ENCODE results near the gene GCFC2.

The GCFC2 gene

DNA sequence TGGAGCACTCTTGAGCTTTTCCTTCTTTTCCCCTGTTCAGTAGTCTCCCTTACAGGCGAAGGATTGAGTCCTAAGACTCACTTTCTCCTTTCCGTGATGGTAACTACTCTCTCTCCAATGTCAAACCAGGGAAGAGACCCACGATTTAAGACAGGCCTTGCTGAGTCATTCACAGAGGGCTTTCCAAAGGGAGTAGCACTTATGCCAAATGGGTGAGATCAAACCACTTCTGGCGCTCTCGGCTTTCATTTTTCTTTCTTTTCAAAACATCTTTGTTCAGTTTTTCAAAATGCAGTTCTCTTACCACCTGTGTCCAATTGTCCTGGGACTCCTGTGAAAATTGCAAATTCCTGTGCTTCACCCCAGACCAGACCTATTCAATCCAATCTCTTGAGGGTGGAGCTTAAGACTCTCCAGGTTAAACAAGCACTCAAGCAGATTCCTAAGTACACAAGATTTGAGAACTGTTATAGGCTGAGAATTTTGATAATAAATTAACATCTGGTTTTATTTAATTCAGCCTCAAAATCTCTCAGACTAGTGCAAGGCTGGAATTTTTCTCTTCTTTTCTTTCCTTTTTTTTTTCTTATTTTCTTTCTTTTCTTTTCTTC is 78.5 kb downstream of the GCFC2 start:
- no peak for DNase-seq (ENCODE audit: low read depth in 4 of 4, low spot score in 1 of 4)

DNA sequence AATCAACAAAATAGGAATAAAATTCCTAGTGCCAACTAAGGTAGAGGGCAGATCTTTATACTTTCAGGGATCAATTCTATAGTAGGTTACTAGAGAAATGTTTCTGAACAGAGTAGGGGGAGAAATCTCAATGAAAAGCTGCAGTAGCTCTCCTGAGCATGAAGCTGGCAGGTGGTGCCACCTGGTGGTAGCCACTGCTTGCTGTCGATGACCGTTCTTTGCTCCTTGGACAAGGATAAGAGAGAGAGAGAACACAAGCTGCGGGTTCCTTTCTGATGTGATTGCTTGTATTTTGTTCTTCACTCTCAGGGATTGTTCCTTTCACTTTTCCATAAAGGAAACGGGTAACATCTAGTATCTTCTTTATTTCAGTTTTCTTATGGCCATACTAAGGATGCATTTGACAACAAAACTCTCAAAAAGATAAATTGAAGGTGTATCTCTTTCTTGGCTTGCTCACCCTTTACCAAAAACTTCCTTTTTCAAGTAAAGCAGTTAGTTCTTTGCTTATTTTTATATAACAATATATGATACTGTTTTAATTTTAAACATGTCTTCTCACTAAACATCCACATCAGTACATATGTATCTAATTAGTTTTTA is 82.7 kb downstream of the GCFC2 start:
- DNase-seq (ENCODE audit: low read depth in 4 of 4, low spot score in 1 of 4) = peak; percentile 32 to 46 (median 40)

DNA sequence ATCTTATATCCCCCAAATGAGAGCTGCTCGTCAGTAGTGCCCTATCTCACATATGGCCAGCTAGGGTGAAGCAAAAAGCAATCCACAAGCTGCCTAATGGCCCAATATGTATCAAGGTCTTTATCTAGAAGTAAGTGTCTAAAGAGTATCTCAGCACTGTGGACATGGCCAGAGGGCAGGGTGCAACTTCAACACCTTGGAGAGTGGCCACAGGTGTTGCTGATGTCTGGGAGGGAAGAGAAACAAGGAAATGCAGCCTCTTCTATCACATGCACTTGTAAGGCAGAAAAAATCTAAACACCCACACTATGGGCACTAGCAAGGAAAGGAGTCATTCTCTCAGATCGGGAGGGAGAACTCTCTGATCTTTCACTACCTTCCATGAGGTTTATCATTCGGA is 87.8 kb downstream of the GCFC2 start:
- no peak for DNase-seq (ENCODE audit: low read depth in 4 of 4, low spot score in 1 of 4)

DNA sequence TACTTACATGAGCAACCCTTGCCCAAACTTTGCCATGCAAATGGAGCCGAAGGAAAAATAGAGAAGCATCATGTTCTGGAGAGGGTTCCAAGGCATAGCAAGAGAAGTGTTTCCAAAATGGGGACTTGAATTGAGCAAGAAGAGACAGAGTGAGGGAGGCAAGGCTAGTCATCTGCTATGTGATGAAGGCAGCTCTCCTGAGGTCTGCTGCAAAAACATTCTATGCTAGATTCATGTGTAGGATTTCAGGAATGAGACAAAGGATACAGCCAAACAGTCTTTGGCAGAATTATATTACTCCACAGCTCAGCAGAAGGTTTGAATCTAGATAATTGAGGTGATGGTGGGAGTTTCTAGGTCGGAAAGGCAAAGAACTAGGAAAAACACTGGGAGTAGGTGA is 88.2 kb downstream of the GCFC2 start:
- no peak for DNase-seq (ENCODE audit: low read depth in 4 of 4, low spot score in 1 of 4)

DNA sequence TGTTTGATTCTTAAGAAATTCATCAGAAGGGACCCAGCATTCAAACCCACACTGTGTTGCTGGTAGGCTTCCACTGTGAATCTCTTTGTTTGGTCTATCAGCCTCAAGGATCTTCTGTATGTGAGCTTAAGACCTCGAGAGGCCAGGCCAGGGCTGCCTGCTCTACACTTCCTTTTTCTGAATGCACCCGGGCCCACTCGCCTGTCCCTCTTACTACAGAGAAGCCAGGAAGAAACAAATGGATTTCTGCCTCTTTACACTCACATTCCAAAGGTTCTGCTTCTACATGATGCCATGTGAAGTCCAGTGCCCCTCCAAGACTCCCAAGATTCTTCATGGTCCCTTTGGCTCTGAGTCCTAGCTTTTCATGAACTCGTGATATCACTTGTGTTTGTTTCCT is 89.5 kb downstream of the GCFC2 start:
- DNase-seq (ENCODE audit: low read depth in 4 of 4, low spot score in 1 of 4) = no peak

DNA sequence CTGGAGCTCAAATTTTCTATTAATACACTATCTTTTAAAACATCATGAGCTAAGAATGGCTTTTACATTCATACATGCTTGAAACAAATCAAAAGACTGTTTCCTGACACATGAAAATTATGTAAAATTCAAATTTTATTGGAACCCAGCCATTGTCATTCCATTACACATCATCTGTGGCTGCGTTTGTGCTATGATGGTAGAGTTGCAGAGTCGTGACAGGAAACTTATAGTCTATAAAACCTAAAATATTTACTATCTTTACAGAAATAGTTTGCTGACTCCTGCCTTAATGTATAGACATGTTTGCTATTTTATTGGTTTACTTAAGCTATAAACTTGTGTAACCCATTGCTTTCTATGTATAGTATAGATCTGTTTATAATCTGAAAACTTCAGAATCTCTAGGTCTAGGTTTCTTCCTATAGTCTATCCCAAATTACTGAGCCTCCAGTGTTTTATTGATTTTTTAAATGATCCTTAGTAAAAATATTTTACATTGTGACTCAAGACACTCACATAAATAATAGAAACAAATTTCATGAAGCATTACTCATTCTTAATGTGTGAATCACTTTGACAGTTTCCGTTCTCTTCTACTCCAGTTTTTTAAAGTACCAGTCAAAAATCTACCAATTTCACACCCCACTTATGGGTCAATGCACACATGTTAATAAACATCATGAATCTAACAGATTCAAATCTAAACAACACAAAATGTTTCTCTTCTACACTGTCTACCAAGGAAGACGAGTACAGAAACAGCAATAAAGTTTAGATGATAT is 90.6 kb downstream of the GCFC2 start:
- DNase-seq (ENCODE audit: low read depth in 4 of 4, low spot score in 1 of 4) = no peak

DNA sequence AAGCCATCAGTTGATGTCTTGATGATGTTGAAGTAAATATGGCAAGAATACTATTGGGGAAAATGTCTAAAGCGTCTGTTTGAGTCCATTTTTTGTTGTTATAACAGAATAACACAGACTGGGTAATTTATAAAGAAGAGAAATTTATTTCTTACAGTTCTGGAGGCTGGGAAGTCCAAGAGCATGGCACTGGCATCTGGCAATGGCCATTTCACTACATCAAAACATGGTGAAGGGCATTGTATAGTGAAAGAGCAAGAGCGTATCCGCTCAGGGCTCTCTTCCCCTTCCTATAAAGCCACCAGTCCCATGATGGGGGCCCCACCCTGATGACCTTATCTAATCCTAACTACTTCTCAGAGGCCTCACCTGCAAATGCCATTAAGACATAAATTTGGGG is 93.8 kb downstream of the GCFC2 start:
- DNase-seq (ENCODE audit: low read depth in 4 of 4, low spot score in 1 of 4) = no peak

DNA sequence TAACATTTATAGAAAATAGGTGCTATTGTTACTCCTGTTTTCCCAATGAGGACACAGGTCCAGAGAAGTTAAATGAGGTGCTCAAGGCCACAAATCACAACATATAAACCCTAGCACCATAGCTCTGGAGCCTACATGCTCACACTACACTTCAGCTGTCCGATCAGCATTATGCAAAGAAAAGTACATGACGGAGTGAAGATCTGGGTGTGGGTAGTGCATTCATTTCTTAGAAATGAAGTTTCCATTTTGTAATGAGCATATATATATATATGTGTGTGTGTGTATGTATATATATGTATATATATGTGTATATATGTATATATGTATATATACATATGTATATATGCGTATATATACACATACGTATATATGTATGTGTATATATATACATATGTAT is 94.3 kb downstream of the GCFC2 start:
- no peak for DNase-seq (ENCODE audit: low read depth in 4 of 4, low spot score in 1 of 4)

DNA sequence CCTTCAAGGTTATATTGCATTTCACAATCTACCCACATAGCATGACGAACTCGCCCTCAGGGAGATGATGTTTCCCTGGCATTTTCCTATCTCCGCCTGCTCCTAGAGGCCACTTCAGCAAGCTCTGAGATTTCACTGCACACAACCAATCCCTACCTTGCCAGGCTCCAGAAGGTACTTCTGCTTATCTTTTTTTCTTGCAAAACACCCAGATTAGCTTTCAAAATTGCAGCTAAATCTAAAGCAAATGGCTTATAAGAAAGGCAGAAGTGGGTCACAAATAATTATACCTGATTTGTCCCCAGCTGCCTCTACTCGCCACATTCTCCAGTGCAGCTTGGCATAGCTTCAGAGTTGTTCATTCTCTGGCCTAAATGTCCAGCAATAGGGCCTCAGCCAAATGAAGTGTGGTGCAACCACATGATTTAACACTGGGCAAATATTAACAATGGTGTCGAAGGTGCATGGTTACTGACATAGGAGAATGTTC is 96.5 kb downstream of the GCFC2 start:
- no peak for DNase-seq (ENCODE audit: low read depth in 4 of 4, low spot score in 1 of 4)

DNA sequence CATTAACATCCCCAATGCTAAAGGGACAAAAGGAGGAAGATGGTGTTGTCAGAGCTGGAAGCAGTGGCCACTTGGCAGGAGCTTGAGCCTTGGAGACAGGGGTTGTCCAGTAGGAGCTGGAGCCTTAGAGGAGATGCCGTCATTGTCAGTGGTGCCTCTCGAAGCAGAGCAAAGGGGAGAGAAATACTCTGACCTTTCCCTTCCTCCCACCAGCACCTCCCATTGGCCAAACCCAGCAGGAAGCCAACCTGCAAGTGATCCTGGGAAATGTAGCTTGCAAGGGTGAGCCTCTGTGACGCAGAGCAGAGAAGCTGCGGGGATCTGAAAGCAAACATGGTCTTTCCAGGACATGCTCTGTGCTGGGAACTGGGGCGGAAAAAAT is 97.9 kb downstream of the GCFC2 start:
- no peak for DNase-seq (ENCODE audit: low read depth in 4 of 4, low spot score in 1 of 4)

Measured in stimulated activated CD4-positive, alpha-beta T cell treated with anti-CD3 and anti-CD28 coated beads, Interleukin-1b, Interleukin-23, amount 100 ng/mL, for 24 hours (primary cell).